ENCODE data around the gene THBS4. TPM values are rescaled to one million over a fixed set of nuclear protein-coding genes. Genes with fewer than 3 reads are reported as not detected.

The THBS4 gene
- total and polyA plus RNA-seq, 10 of the 15 experiments (the other 5 are each of a cell fraction or from before 2014, with no cell fraction given): 0.31 to 1.7 (median 0.75) TPM

- TF ChIP-seq PKNOX1 (IDR thresholded peaks at IDR 0.05) (no peak), RBBP5 (conservative IDR thresholded peaks at IDR 0.05) (no peak), IRF3 (IDR thresholded peaks at IDR 0.05) (no peak), MTA2 (IDR thresholded peaks at IDR 0.05; ENCODE audit: low read depth) (no peak), JUND (IDR thresholded peaks at IDR 0.05; ENCODE audit: low read depth, low read length) (no peak), LARP7 (IDR thresholded peaks at IDR 0.05) (no peak), MYC (IDR thresholded peaks at IDR 0.05; ENCODE audit: insufficient read depth, insufficient read length, insufficient replicate concordance, low read length, severe bottlenecking) (no peak), KDM1A (IDR thresholded peaks at IDR 0.05; ENCODE audit: borderline replicate concordance) (no peak), NFYA (IDR thresholded peaks at IDR 0.05; ENCODE audit: borderline replicate concordance, low read depth, low read length) (no peak)
- TF ChIP-seq, protein P1, sequence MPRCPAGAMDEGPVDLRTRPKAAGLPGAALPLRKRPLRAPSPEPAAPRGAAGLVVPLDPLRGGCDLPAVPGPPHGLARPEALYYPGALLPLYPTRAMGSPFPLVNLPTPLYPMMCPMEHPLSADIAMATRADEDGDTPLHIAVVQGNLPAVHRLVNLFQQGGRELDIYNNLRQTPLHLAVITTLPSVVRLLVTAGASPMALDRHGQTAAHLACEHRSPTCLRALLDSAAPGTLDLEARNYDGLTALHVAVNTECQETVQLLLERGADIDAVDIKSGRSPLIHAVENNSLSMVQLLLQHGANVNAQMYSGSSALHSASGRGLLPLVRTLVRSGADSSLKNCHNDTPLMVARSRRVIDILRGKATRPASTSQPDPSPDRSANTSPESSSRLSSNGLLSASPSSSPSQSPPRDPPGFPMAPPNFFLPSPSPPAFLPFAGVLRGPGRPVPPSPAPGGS (IDR thresholded peaks at IDR 0.05; ENCODE audit: borderline replicate concordance, insufficient read depth, low read depth, low read length, poor library complexity, severe bottlenecking): no peak
Observed at GRCh38 chr5:80057921-80058320, 22.8 kb downstream of the THBS4 start (continued).

Measured in GM12878 (cell line).